HG02763 (cell line): ENCODE results near the gene TC2N.
"Not testable (repeated sequence)": the region's sequence is repeated elsewhere in the genome, so short reads cannot be mapped to it uniquely, and the experiment has no call there.

Experiments used
- ATAC-seq: cut with Tn5 transposase; IDR thresholded peaks from one replicate; pipeline ENCODE4 v1.9.1; 2021; ENCODE audit warnings: mild to moderate bottlenecking, moderate library complexity; ENCODE audit not compliant: unreplicated experiment

TC2N gene

DNA sequence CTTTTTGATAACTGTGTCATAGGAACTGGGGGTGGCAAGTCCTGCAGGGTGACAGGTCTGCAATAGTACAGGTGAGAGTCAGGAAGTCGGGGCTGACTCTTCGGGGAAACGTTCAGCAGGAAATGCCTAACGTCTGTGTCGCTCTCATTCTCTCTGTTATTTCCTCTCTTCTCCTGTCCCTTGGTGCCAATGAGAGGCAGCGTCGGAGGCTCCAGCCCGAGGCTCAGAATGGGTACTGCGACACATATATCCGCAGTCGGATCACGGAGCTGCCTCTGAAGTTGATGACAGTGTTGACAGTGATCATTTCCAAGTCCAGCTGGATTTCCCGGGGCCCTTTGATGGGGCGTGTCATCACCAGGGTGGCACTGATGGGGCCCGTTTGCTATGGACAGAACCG lies 2.7 kb upstream of the TC2N start:
- no peak for ATAC-seq

GRCh38 chr14:91869556-91869955 lies 2.2 kb upstream of the TC2N start:
- no peak for ATAC-seq

- no peak for ATAC-seq
These were observed 633 bp downstream of the TC2N start for GRCh38 chr14:91866511-91867295.

- no peak for ATAC-seq
These were observed 1.3 kb downstream of the TC2N start for GRCh38 chr14:91866061-91866460.

GRCh38 chr14:91862417-91862816 lies 4.9 kb downstream of the TC2N start:
- ATAC-seq = no peak

GRCh38 chr14:91861091-91861490 lies 6.2 kb downstream of the TC2N start:
- no peak for ATAC-seq

- no peak for ATAC-seq
These were observed 7.1 kb downstream of the TC2N start for GRCh38 chr14:91860238-91860637.

GRCh38 chr14:91858536-91859275 lies 8.6 kb downstream of the TC2N start:
- no peak for ATAC-seq

DNA sequence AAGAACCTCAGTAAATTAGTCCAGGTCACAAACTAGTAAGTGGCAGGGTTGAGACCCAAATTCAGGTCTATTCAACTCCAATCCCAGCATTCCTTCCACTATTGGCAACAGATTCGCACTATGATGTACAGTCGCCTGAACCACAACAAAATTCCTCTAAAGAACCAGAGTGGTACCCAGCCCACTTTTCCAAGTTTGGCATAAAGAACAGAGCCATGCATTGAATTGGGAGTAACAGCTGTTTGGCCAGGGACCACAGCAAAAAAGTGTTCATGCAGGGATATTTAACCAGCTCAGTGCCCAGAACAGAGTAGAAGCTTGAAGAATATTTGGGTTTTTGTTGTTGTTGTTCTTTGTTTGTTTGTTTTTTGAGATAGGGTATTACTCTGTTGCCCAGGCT lies 9.7 kb downstream of the TC2N start:
- no peak for ATAC-seq

DNA sequence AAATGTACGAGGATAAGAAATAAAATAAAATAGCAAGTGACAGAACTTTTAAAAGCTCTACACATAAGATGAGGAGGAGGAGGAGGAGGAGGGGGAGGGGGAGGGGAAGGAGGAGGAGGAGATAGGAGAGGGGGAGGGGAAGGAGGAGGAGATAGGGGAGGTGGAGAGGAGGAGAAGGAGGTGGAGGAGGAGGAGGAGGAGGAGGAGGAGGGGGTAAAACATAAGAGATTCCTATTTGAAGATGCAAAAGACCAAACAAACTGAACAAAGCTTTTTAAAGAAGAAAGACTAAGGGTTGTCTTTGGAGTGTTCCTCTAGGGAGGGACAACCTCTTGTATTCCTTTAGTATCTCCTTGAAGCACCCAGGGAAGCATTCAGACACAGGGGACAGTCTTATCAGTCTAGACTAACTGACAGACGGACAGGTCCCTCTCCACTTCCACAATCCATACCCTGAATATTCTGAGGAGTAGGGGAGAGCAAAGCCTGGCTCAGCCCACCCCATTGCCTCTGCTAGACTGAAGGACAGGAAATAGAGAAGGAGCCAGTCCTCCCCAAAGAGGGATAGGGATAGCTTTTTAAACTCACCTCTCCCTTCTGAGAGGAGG lies 12.9 kb downstream of the TC2N start:
- no peak for ATAC-seq

DNA sequence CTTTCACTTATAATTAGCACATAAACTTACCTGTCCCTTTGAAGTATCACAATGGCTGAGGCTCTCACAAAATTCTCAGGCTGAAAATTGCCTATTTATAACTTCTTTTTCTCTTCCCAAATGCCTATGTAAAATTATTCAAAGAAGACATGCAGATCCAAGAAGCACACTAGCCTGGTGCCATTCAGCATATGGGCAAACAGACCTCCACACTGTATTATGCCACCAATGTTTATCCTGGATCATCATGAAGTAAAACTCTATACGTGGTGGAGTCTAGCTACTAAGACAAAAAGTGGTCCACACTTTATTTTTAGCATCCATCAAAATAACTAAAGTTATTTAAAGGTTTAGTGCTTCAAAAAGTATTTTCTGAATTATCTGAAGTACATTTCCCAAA lies 15.8 kb downstream of the TC2N start:
- ATAC-seq = no peak

DNA sequence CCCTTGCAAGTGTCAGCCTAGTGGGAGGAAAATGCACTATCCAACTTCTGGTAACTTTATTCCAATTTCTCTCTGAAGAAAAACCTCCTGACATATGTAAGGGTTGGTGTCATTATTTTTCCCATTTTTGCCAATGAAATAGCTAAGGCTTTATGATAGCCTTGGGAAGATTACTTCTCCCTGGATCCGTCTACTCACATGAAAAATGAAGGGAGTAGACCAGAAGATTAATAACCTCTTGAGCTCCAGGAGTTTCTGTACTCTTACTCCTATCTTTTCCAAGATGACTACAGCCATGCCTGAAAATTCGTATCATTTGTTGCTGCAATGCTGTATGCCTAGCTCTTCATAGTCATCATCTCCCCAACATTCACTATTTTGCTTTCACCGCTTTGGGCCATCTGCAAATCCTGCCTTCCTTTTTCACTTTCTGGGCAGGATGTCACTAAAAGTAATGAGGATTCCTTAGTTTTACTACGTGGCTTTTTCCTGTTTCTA lies 18.8 kb downstream of the TC2N start:
- ATAC-seq = no peak

DNA sequence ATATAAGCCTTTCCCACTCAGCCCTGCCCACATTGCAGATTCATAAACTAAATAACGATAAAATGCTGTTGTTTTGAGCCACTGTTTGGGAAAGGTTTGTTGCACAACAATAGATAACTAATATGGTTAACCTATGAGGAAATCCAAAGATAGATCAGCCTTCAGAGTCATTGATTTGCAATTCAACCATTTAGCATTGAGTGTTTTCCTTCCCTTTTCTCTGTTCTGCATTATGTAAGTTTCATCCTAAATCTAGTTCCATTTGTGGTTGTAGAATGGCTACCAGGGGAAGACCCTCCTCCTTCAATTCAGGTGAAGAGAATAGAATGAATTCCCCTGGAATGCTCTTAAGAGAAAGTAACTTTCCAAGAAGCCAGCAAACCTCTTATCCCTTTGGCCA lies 19.6 kb downstream of the TC2N start:
- ATAC-seq = no peak

GRCh38 chr14:91845652-91846051 lies 21.7 kb downstream of the TC2N start:
- ATAC-seq = no peak

GRCh38 chr14:91845056-91845455 lies 22.3 kb downstream of the TC2N start:
- ATAC-seq = not testable (repeated sequence)

- no peak for ATAC-seq
These were observed 23.3 kb downstream of the TC2N start for GRCh38 chr14:91844029-91844428.

- no peak for ATAC-seq
These were observed 23.9 kb downstream of the TC2N start for GRCh38 chr14:91843437-91843836.

DNA sequence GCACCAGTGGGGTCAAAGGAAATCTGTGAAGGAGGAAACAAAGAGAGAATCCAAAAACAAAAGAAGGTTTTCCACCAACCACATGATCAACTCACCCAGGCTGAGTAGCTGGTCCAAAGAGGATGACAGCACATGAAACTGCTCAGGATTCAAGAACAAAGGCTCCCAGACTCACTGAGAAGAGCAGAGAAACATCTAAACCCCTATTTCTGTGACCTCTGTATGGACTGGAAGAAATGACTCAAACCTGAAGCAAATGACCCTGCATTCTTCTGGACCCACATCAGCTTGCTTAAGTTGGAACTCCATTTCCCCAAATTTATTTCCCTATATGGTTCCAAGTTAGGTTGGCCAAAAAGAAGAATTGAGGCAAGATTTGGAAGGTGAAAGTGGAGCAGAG lies 26.3 kb downstream of the TC2N start:
- ATAC-seq = no peak

- ATAC-seq = no peak
These were observed 27.6 kb downstream of the TC2N start for GRCh38 chr14:91839749-91840148.

- no peak for ATAC-seq
These were observed 30.3 kb downstream of the TC2N start for GRCh38 chr14:91837076-91837475.

DNA sequence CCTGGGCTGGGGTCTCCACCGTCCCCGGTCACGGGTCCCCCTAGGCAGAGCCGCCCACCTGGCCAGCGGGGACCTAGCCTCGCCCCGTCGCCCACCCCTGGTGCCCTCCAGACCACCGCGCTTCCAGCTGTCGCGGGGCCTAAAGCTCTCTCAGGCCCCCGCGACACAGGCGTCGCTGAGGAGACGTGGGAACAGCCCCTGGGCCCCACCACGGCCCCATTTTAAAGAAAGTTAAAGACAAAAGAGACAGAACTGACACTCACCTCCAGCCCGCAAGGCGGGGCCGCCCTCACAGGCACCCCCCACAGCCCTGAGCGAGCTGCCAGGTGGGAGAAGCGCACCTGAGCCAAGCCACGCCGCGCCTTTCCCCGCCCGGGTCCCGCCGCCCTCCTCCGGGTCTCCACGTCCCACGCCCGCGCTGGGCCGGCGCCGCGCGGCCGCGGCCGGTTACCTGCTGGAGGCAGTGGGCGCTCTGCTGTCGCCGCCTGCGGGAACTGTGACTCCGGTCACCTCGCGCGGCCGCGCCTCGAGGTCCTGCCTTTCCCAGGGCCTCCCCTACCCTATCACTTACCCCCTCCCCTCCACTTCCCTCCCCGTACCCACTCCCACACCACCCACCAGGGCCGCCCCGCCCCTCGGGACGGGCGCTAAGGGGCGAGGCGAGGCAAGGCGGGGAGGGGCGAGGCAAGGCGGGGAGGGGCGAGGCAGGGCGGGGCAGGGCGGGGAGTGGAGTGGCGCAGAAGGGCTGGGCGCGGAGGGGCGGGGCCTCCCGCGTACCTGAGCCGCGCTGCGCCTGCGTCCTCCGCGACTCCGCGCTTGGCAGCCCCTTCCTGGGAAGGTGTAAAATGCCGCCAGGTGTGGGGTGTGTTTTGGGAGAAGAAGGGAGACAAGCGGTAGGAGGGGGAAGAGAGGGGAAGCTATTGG lies 31.2 kb downstream of the TC2N start:
- ATAC-seq = peak; percentile 63
